HCT116 (cell line): Measurements from ENCODE around the gene SF1. TPM values are rescaled to one million over a fixed set of nuclear protein-coding genes. Genes with fewer than 3 reads are reported as not detected.

Experiments used
- ATAC-seq: fragments of 200-7000 bp; cut with Tn5 transposase; 2 replicates; pipeline ENCODE4 v1.9.1; 2020; ENCODE audit warnings: mild to moderate bottlenecking, moderate library complexity
- BruUV-seq: library from RNA; stranded (reverse); fragments of 400-500 nt; replicated peaks from 2 replicates; lab custom pipeline; 2021; lab: Mats Ljungman, UMichigan
- CTCF ChIA-PET: fragments of 300-600 bp; sonication (Branson Sonifier 250); formaldehyde crosslinking; loops from one replicate; lab custom pipeline; 2021; ENCODE audit warnings: antibody characterized with exemption; lab: Charles Lee
- POLR2A ChIA-PET: fragments of 300-600, 350-600 bp; sonication (Branson Sonifier 250); formaldehyde crosslinking; loops from one replicate; lab custom pipeline; 2021; ENCODE audit warnings: antibody characterized with exemption; lab: Charles Lee
- RAD21 ChIA-PET, 2 experiments: fragments of 300-600 bp; sonication (Branson Sonifier 250); formaldehyde crosslinking; loops; one replicate each; lab custom pipeline; 2023; ENCODE audit warnings: low total read pairs in 2 of 2; ENCODE audit not compliant: uncharacterized antibody in 2 of 2, unreplicated experiment in 2 of 2, low non-redundant PET in 1 of 2; lab: Charles Lee
- DNase-seq: peaks from one replicate; pipeline ENCODE4 v3.0.0-alpha.2; 2010; ENCODE audit warnings: low read depth, low spot score
- H2AFZ ChIP-seq: fragments of 200-600 bp; shearing (Covaris generic), sonication (generic); 2 replicates; pipeline ENCODE4 v1.6.1; 2017; ENCODE audit warnings: low read depth, mixed run types, mixed read lengths, antibody characterized with exemption, low read length; ENCODE audit not compliant: poor library complexity, severe bottlenecking
- H3K27ac ChIP-seq: 2 replicates; pipeline ENCODE4 v1.5.1; 2012; ENCODE audit warnings: low read depth, low read length
- H3K27me3 ChIP-seq: fragments of 200-600 bp; sonication (generic); 2 replicates; pipeline ENCODE4 v1.6.1; 2016; ENCODE audit warnings: mixed run types, low read length, mixed read lengths; ENCODE audit not compliant: insufficient read depth
- H3K36me3 ChIP-seq, 2 experiments: fragments of 200-500 bp in 1 of 2; fragments of 200-600 bp in 1 of 2; sonication (Bioruptor generic) in 1 of 2; sonication (generic) in 1 of 2; 2 replicates each; pipeline versions ENCODE4 v1.5.1 to v1.6.1; 2014 to 2016; ENCODE audit warnings: low read length in 2 of 2, inconsistent platforms in 1 of 2, mixed read lengths in 1 of 2, mixed run types in 1 of 2; ENCODE audit not compliant: insufficient read depth in 2 of 2, control insufficient read depth in 1 of 2
- H3K4me1 ChIP-seq, 2 experiments: fragments of 200-600 bp in 1 of 2; sonication (generic) in 1 of 2; 2 replicates each; pipeline versions ENCODE4 v1.5.1 to v1.6.1; 2012 to 2017; ENCODE audit warnings: low read length in 2 of 2, inconsistent platforms in 1 of 2, mild to moderate bottlenecking in 1 of 2, mixed read lengths in 1 of 2, mixed run types in 1 of 2, moderate library complexity in 1 of 2; ENCODE audit not compliant: insufficient read depth in 2 of 2, control insufficient read depth in 1 of 2
- H3K4me2 ChIP-seq: fragments of 200-600 bp; sonication (generic); 2 replicates; pipeline ENCODE4 v1.6.1; 2017; ENCODE audit warnings: mixed run types, low read length, mixed read lengths
- H3K4me3 ChIP-seq, 2 experiments: fragments of 200-600 bp in 1 of 2; sonication (generic) in 1 of 2; replicated peaks in 1 of 2; 2 replicates each; pipeline ENCODE4 v1.5.1; 2011 to 2016; ENCODE audit warnings: low read length in 2 of 2, control low read depth in 1 of 2, low read depth in 1 of 2, mild to moderate bottlenecking in 1 of 2, mixed read lengths in 1 of 2, mixed run types in 1 of 2
- H3K79me2 ChIP-seq: fragments of 200-600 bp; sonication (generic); 2 replicates; pipeline ENCODE4 v1.6.1; 2017; ENCODE audit warnings: mild to moderate bottlenecking, mixed run types, low read length, moderate library complexity, mixed read lengths; ENCODE audit not compliant: insufficient read depth
- H3K9ac ChIP-seq: fragments of 200-600 bp; sonication (generic); 2 replicates; pipeline ENCODE4 v1.6.1; 2016; ENCODE audit warnings: low read length, mixed read lengths
- H3K9me2 ChIP-seq: fragments of 200-600 bp; sonication (generic), shearing (Covaris generic); 2 replicates; pipeline ENCODE4 v1.6.1; 2017; ENCODE audit warnings: mixed run types, mild to moderate bottlenecking, moderate library complexity; ENCODE audit not compliant: insufficient read depth
- H3K9me3 ChIP-seq, 2 experiments: fragments of 200-500 bp in 1 of 2; fragments of 200-600 bp in 1 of 2; sonication (Bioruptor generic) in 1 of 2; sonication (generic) in 1 of 2; 2 replicates each; pipeline ENCODE4 v1.6.1; 2014 to 2017; ENCODE audit warnings: low read length in 2 of 2, mixed read lengths in 2 of 2, inconsistent platforms in 1 of 2, low read depth in 1 of 2, mild to moderate bottlenecking in 1 of 2, mixed run types in 1 of 2, moderate library complexity in 1 of 2; ENCODE audit not compliant: control insufficient read depth in 1 of 2, insufficient read depth in 1 of 2
- H4K20me1 ChIP-seq: fragments of 200-600 bp; sonication (generic), shearing (Covaris generic); 2 replicates; pipeline ENCODE4 v1.6.1; 2017; ENCODE audit warnings: mixed run types, mild to moderate bottlenecking, moderate library complexity; ENCODE audit not compliant: insufficient read depth
- ATF3 ChIP-seq: IDR thresholded peaks from 2 replicates; pipeline ENCODE4 v1.6.1; 2012
- CEBPB ChIP-seq: IDR thresholded peaks from 2 replicates; pipeline ENCODE4 v1.6.1; 2012; ENCODE audit warnings: low read depth
- CTCF ChIP-seq, 3 experiments: fragments of 200-600 bp in 1 of 3; sonication (generic) in 1 of 3; IDR thresholded peaks in 2 of 3; conservative IDR thresholded peaks in 1 of 3; 2 replicates each; pipeline ENCODE4 v1.5.1; 2012 to 2017; ENCODE audit warnings: low read depth in 2 of 3, low read length in 2 of 3, antibody characterized with exemption in 1 of 3, borderline replicate concordance in 1 of 3, control low read depth in 1 of 3, mild to moderate bottlenecking in 1 of 3, mixed read lengths in 1 of 3, mixed run types in 1 of 3, moderate library complexity in 1 of 3; ENCODE audit not compliant: insufficient read depth in 1 of 3
- EGR1 ChIP-seq: IDR thresholded peaks from 2 replicates; pipeline ENCODE4 v1.6.1; 2012; ENCODE audit warnings: low read depth
- EZH2 ChIP-seq: fragments of 200-600 bp; sonication (generic); IDR thresholded peaks from 2 replicates; pipeline ENCODE4 v1.6.1; 2017; ENCODE audit warnings: antibody characterized with exemption, mixed run types
- JUND ChIP-seq: IDR thresholded peaks from 2 replicates; pipeline ENCODE4 v1.6.1; 2012
- POLR2A ChIP-seq: IDR thresholded peaks from 2 replicates; pipeline ENCODE4 v1.7.0; 2011; ENCODE audit warnings: borderline replicate concordance; ENCODE audit not compliant: insufficient read depth, insufficient read length; ENCODE audit errors: extremely low read depth
- SP1 ChIP-seq: IDR thresholded peaks from 2 replicates; pipeline ENCODE4 v1.6.1; 2012; ENCODE audit warnings: low read depth
- SRF ChIP-seq: IDR thresholded peaks from 2 replicates; pipeline ENCODE4 v1.6.1; 2012; ENCODE audit warnings: low read depth
- TCF7L2 ChIP-seq: IDR thresholded peaks from 2 replicates; pipeline ENCODE4 v1.7.0; 2011; ENCODE audit warnings: borderline replicate concordance, inconsistent platforms; ENCODE audit not compliant: insufficient read depth, insufficient read length; ENCODE audit errors: extremely low read depth
- YY1 ChIP-seq: IDR thresholded peaks from 2 replicates; pipeline ENCODE4 v1.6.1; 2011; ENCODE audit warnings: low read length, low read depth, moderate library complexity, mild to moderate bottlenecking; ENCODE audit not compliant: insufficient replicate concordance; ENCODE audit errors: extremely low read depth
- ZFX ChIP-seq: fragments of 450-650 bp; IDR thresholded peaks from 2 replicates; pipeline ENCODE4 v1.6.1; 2017
- ZNF274 ChIP-seq: fragments of 200-500 bp; sonication (Bioruptor generic); IDR thresholded peaks from 2 replicates; pipeline ENCODE4 v1.6.1; 2014; ENCODE audit warnings: mild to moderate bottlenecking, low read depth, low read length, inconsistent platforms
- intact Hi-C: fragments of 100-400 bp; cut with micrococcal nuclease; formaldehyde crosslinking; loops from 2 replicates; pipeline ENCODE4 v1.10.0; 2022
- total RNA-seq: library from RNA; stranded (reverse); gene quantifications from one replicate; pipeline ENCODE4 v1.2.1, GENCODE V29; 2021; ENCODE audit not compliant: unreplicated experiment

Gene SF1
- total RNA-seq, 1 experiment from 2014 or later: 403 TPM

GRCh38 chr11:64757549-64758329, 20.6 kb downstream of the SF1 start:
- Histone ChIP-seq H3K79me2 (no peaks in the 10 kb centered on the region), H3K36me3 (peaks cover 0 to 3% of the 10 kb centered on the region in 2 experiments; a peak in 1 of 4 replicates), H4K20me1 (no peaks in the 10 kb centered on the region), H3K4me2 (no peak overlapping the region), H2AFZ (no peak overlapping the region), H3K9me2 (no peaks in the 10 kb centered on the region), H3K27ac (no peak overlapping the region), H3K9me3 (no peaks in the 10 kb centered on the region), H3K4me1 (peaks cover 0 to 11% of the 10 kb centered on the region in 2 experiments; a peak in 1 of 4 replicates), H3K9ac (no peak overlapping the region), H3K27me3 (no peaks in the 10 kb centered on the region), H3K4me3 (no peak overlapping the region)
- CTCF ChIA-PET: no interaction called here
- DNase-seq: no peak
- POLR2A ChIA-PET: no interaction called here
- ATAC-seq: no peak
- RAD21 ChIA-PET: no interaction called here
- intact Hi-C loops: no loop called here
- no TSS peak for BruUV-seq
- no peak for TF ChIP-seq ZFX
- TF ChIP-seq TCF7L2: no peak
- no peak for TF ChIP-seq POLR2A

- intact Hi-C loops: no loop called here
- RAD21 ChIA-PET: no interaction called here
- no peak overlapping the region for H3K9ac ChIP-seq
- TF ChIP-seq ZFX (no peak), SRF (no peak), SP1 (no peak), TCF7L2 (no peak), POLR2A (no peak), ATF3 (no peak), EZH2 (no peak), ZNF274 (no peak), CTCF (IDR thresholded peaks at IDR 0.05 in 2 of 3, conservative IDR thresholded peaks at IDR 0.05 in 1 of 3; ENCODE audit: borderline replicate concordance in 1 of 3, insufficient read depth in 1 of 3, low read depth in 2 of 3, low read length in 2 of 3) (no peak), EGR1 (no peak), CEBPB (no peak), YY1 (no peak), JUND (no peak)
Observed at GRCh38 chr11:64755681-64756361, 22.5 kb downstream of the SF1 start.

More at GRCh38 chr11:64755681-64756361, 22.5 kb downstream of the SF1 start:
- ATAC-seq (no peak), DNase-seq (no peak)
- ChIA-PET CTCF (no interaction called here), POLR2A (no interaction called here)
- Histone ChIP-seq H3K9me3 (no peaks in the 10 kb centered on the region), H3K4me3 (no peak overlapping the region), H3K36me3 (no peaks in the 10 kb centered on the region), H3K27ac (no peak overlapping the region), H3K27me3 (no peaks in the 10 kb centered on the region), H3K79me2 (no peaks in the 10 kb centered on the region), H3K9me2 (no peaks in the 10 kb centered on the region), H3K4me1 (peaks cover 0 to 6% of the 10 kb centered on the region in 2 experiments; a peak in 1 of 4 replicates), H2AFZ (no peak overlapping the region), H4K20me1 (no peaks in the 10 kb centered on the region), H3K4me2 (no peak overlapping the region)
- no TSS peak for BruUV-seq
